Left ventricle myocardium inferior (tissue), 1 donor: ENCODE results near the gene LRRC56. TPM values are rescaled to one million over a fixed set of nuclear protein-coding genes. Genes with fewer than 3 reads are reported as not detected.

Experiments
- DNase-seq: peaks from one replicate; pipeline ENCODE4 v3.0.0-alpha.2; 2020
- H3K27ac ChIP-seq: fragments of 200-600 bp; replicated peaks from 2 replicates; pipeline ENCODE4 v1.8.0; 2021
- H3K27me3 ChIP-seq: fragments of 200-600 bp; 2 replicates; pipeline ENCODE4 v1.8.0; 2021; ENCODE audit warnings: low read depth
- H3K36me3 ChIP-seq: fragments of 200-600 bp; 2 replicates; pipeline ENCODE4 v1.8.0; 2021
- H3K4me1 ChIP-seq: fragments of 200-600 bp; 2 replicates; pipeline ENCODE4 v1.8.0; 2021
- H3K4me3 ChIP-seq: fragments of 200-600 bp; 2 replicates; pipeline ENCODE4 v1.8.0; 2021; ENCODE audit warnings: mild to moderate bottlenecking, moderate library complexity
- H3K9me3 ChIP-seq: fragments of 200-600 bp; replicated peaks from 2 replicates; pipeline ENCODE4 v1.8.0; 2021
- CTCF ChIP-seq: fragments of 200-600 bp; IDR thresholded peaks from 2 replicates; pipeline ENCODE4 v1.8.0; 2021; ENCODE audit warnings: antibody characterized with exemption, mild to moderate bottlenecking, borderline replicate concordance
- intact Hi-C: fragments of 100-400 bp; cut with micrococcal nuclease; formaldehyde crosslinking; loops from one replicate; pipeline ENCODE4 v1.11.0; 2022
- total RNA-seq: library from RNA; stranded (reverse); fragmentation: NEBNext Ultra II Directional; extraction: Animal tissue kit (Norgen Biotek cat#: 25700); gene quantifications from one replicate; pipeline ENCODE4 v1.2.1, GENCODE V29; 2021
- donor health status: DM: no; HTN: yes; CAD: no; lungs with severe emphysema.

LRRC56 gene
- total RNA-seq, 1 donor from 2014 or later, result 0.25 TPM

- Histone ChIP-seq H3K9me3 (no peaks in the 10 kb centered on the region), H3K36me3 (peaks cover 22% of the 10 kb centered on the region), H3K27me3 (no peaks in the 10 kb centered on the region), H3K4me1 (peaks cover 71% of the 10 kb centered on the region), H3K4me3 (peak overlapping the region; percentile 79), H3K27ac (no peak overlapping the region)
- intact Hi-C loops, result no loop called here
- no peak for DNase-seq
- no peak for TF ChIP-seq CTCF
These were observed 41.1 kb downstream of the LRRC56 start for GRCh38 chr11:578276-579035.

GRCh38 chr11:579830-580601, 42.7 kb downstream of the LRRC56 start:
- Histone ChIP-seq H3K27me3 (no peaks in the 10 kb centered on the region), H3K4me3 (no peak overlapping the region), H3K4me1 (peaks cover 61% of the 10 kb centered on the region), H3K27ac (peak overlapping the region; percentile 2), H3K36me3 (peaks cover 37% of the 10 kb centered on the region), H3K9me3 (no peaks in the 10 kb centered on the region)
- intact Hi-C loops, result no loop called here
- no peak for DNase-seq
- no peak for TF ChIP-seq CTCF

GRCh38 chr11:581342-581741, 44.0 kb downstream of the LRRC56 start:
- peaks cover 45% of the 10 kb centered on the region for H3K36me3 ChIP-seq
- H3K4me1 ChIP-seq, result peaks cover 55% of the 10 kb centered on the region
- H3K27me3 ChIP-seq, result no peaks in the 10 kb centered on the region
- intact Hi-C loops, result no loop called here
- H3K9me3 ChIP-seq, result no peaks in the 10 kb centered on the region
- no peak for DNase-seq
- H3K4me3 ChIP-seq, result no peak overlapping the region
- no peak for TF ChIP-seq CTCF
- H3K27ac ChIP-seq, result peak overlapping the region; percentile 30

GRCh38 chr11:581752-582151, 44.4 kb downstream of the LRRC56 start:
- Histone ChIP-seq H3K9me3 (no peaks in the 10 kb centered on the region), H3K4me1 (peaks cover 54% of the 10 kb centered on the region), H3K27me3 (no peaks in the 10 kb centered on the region), H3K36me3 (peaks cover 49% of the 10 kb centered on the region), H3K27ac (peak overlapping the region; percentile 30), H3K4me3 (no peak overlapping the region)
- DNase-seq, result no peak
- no peak for TF ChIP-seq CTCF
- intact Hi-C loops, result no loop called here

- Histone ChIP-seq H3K9me3 (no peaks in the 10 kb centered on the region), H3K36me3 (peaks cover 74% of the 10 kb centered on the region), H3K27ac (no peak overlapping the region), H3K27me3 (no peaks in the 10 kb centered on the region), H3K4me1 (peaks cover 29% of the 10 kb centered on the region), H3K4me3 (no peak overlapping the region)
- intact Hi-C loops, result no loop called here
- TF ChIP-seq CTCF, result no peak
- DNase-seq, result no peak
These were observed 47.0 kb downstream of the LRRC56 start for GRCh38 chr11:584287-584686.
